K562 (cell line): ENCODE data around the gene USH1G. TPM values are rescaled to one million over a fixed set of nuclear protein-coding genes. Genes with fewer than 3 reads are reported as not detected.

ENCODE experiments used
- BRF1 ChIP-seq: IDR thresholded peaks from 3 replicates; pipeline ENCODE4 v1.6.1; 2011; ENCODE audit warnings: borderline replicate concordance, mild to moderate bottlenecking; ENCODE audit not compliant: insufficient read length; ENCODE audit errors: extremely low read depth
- CC2D1A ChIP-seq: fragments of 450-650 bp; IDR thresholded peaks from 2 replicates; pipeline ENCODE4 v1.6.1; 2017; ENCODE audit warnings: mild to moderate bottlenecking
- CCAR2 ChIP-seq: fragments of 200-400 bp; formaldehyde crosslinking; IDR thresholded peaks from 2 replicates; pipeline ENCODE4 v1.6.1; 2017; ENCODE audit warnings: mild to moderate bottlenecking, low read depth, low read length
- FOXJ3 ChIP-seq: sonication (generic); formaldehyde crosslinking; IDR thresholded peaks from 2 replicates; pipeline ENCODE4 v1.4.0; 2020; ENCODE audit warnings: mild to moderate bottlenecking, missing genetic modification reagents
- HMGN3 ChIP-seq: IDR thresholded peaks from 2 replicates; pipeline ENCODE4 v1.6.1; 2011; ENCODE audit warnings: borderline replicate concordance, low read depth, mild to moderate bottlenecking, mixed read lengths, low read length; ENCODE audit not compliant: insufficient read length; ENCODE audit errors: extremely low read depth
- MYNN ChIP-seq, 2 experiments: sonication (generic); formaldehyde crosslinking in 1 of 2; IDR thresholded peaks; 2 replicates each; pipeline versions ENCODE4 v1.5.0 to v1.6.1; 2016 to 2020; ENCODE audit warnings: antibody characterized with exemption in 1 of 2, missing genetic modification reagents in 1 of 2
- POLR2AphosphoS5 ChIP-seq: IDR thresholded peaks from 2 replicates; pipeline ENCODE4 v1.6.1; 2011; ENCODE audit warnings: mild to moderate bottlenecking, low read depth, low read length, moderate library complexity; ENCODE audit not compliant: control insufficient read depth, insufficient read depth
- POLR2H ChIP-seq: IDR thresholded peaks from 2 replicates; pipeline ENCODE4 v1.6.1; 2016; ENCODE audit warnings: missing genetic modification characterization, low read depth, mild to moderate bottlenecking, control low read depth, missing compliant biosample characterization, moderate library complexity
- SAP30 ChIP-seq: fragments of 200-600 bp; sonication (generic); IDR thresholded peaks from 2 replicates; pipeline ENCODE4 v1.6.1; 2012; ENCODE audit warnings: borderline replicate concordance, low read depth, mild to moderate bottlenecking, moderate library complexity, low read length, control low read depth, inconsistent platforms; ENCODE audit not compliant: insufficient read depth, poor library complexity, severe bottlenecking
- SIRT6 ChIP-seq: IDR thresholded peaks from one replicate; pipeline ENCODE4 v1.6.1; 2012; ENCODE audit warnings: low read depth, mild to moderate bottlenecking, control low read depth, inconsistent platforms, low read length, moderate library complexity
- SMARCC2 ChIP-seq: fragments of 450-650 bp; IDR thresholded peaks from 2 replicates; pipeline ENCODE4 v1.6.1; 2017; ENCODE audit warnings: antibody characterized with exemption, moderate library complexity, mild to moderate bottlenecking, low read depth
- TBP ChIP-seq: optimal IDR thresholded peaks from 2 replicates; pipeline ENCODE3; 2011; ENCODE audit warnings: low read depth, low read length, improper control_type of control experiment
- USF2 ChIP-seq: sonication (generic); formaldehyde crosslinking; IDR thresholded peaks from 2 replicates; pipeline ENCODE4 v1.5.0; 2020; ENCODE audit warnings: missing genetic modification reagents
- ZBTB7A ChIP-seq: IDR thresholded peaks from 2 replicates; pipeline ENCODE4 v1.6.1; 2011; ENCODE audit warnings: low read depth, mild to moderate bottlenecking, low read length, moderate library complexity, borderline replicate concordance; ENCODE audit not compliant: control insufficient read depth
- ZNF24 ChIP-seq: fragments of 450-650 bp; IDR thresholded peaks from 2 replicates; pipeline ENCODE4 v1.6.1; 2016
- polyA plus RNA-seq, 8 experiments: library from polyadenylated mRNA; depleted of rRNA in 4 of 8; stranded (reverse) in 5 of 8; unstranded in 3 of 8; fragments of >200 nt; fragmentation: Nextera tagmentation in 2 of 8; fragmentation: Illumina TruSeq in 1 of 8; extraction: Ambion mirVana in 2 of 8; extraction: Trizol in 1 of 8; gene quantifications; 2 replicates each; pipeline versions ENCODE4 v1.2.1 to v1.2.3, GENCODE V29; 2011 to 2014; ENCODE audit warnings: inconsistent platforms in 1 of 8, missing spikeins in 1 of 8
- total RNA-seq, 7 experiments: library from RNA; depleted of rRNA in 6 of 7; stranded (reverse); fragments of >200 nt in 6 of 7; fragmentation: Illumina TruSeq in 2 of 7; extraction: Trizol in 2 of 7; gene quantifications; 2 replicates each; pipeline versions ENCODE4 v1.2.1 to v1.2.3, GENCODE V29; 2011 to 2021; ENCODE audit warnings: low replicate concordance in 1 of 7
- TF ChIP-seq, protein P1 (sequence below): fragments of 250-450 bp; sonication (Bioruptor Pico); IDR thresholded peaks from 2 replicates; pipeline ENCODE4 v1.4.0; 2020
- TF ChIP-seq, protein P2 (sequence below), 2 experiments: fragments of 450-650 bp in 1 of 2; sonication (generic) in 1 of 2; formaldehyde crosslinking in 1 of 2; IDR thresholded peaks in 1 of 2; conservative IDR thresholded peaks in 1 of 2; 2 replicates each; pipeline versions ENCODE4 v1.6.1 to v1.8.1; 2016 to 2023; ENCODE audit warnings: mild to moderate bottlenecking in 2 of 2, moderate library complexity in 2 of 2, inconsistent platforms in 1 of 2, missing genetic modification reagents in 1 of 2
- TF ChIP-seq, protein P3 (sequence below): fragments of 450-650 bp; IDR thresholded peaks from 2 replicates; pipeline ENCODE4 v1.6.1; 2016; ENCODE audit warnings: missing biosample characterization, missing genetic modification characterization

The USH1G gene
- total and polyA plus RNA-seq, 9 of the 15 experiments (the other 6 are each of a cell fraction or from before 2014, with no cell fraction given), result 0.22 to 1.00 (median 0.64) TPM; not detected in 2

- TF ChIP-seq POLR2AphosphoS5, result no peak
- TF ChIP-seq MYNN (IDR thresholded peaks at IDR 0.05), result no peak
- TF ChIP-seq MYNN (CRISPR knock-in tag; IDR thresholded peaks at IDR 0.05), result no peak
- peak; percentile 23 for TF ChIP-seq SAP30
- no peak for TF ChIP-seq CCAR2
- TF ChIP-seq SIRT6, result no peak
- TF ChIP-seq, protein P1, sequence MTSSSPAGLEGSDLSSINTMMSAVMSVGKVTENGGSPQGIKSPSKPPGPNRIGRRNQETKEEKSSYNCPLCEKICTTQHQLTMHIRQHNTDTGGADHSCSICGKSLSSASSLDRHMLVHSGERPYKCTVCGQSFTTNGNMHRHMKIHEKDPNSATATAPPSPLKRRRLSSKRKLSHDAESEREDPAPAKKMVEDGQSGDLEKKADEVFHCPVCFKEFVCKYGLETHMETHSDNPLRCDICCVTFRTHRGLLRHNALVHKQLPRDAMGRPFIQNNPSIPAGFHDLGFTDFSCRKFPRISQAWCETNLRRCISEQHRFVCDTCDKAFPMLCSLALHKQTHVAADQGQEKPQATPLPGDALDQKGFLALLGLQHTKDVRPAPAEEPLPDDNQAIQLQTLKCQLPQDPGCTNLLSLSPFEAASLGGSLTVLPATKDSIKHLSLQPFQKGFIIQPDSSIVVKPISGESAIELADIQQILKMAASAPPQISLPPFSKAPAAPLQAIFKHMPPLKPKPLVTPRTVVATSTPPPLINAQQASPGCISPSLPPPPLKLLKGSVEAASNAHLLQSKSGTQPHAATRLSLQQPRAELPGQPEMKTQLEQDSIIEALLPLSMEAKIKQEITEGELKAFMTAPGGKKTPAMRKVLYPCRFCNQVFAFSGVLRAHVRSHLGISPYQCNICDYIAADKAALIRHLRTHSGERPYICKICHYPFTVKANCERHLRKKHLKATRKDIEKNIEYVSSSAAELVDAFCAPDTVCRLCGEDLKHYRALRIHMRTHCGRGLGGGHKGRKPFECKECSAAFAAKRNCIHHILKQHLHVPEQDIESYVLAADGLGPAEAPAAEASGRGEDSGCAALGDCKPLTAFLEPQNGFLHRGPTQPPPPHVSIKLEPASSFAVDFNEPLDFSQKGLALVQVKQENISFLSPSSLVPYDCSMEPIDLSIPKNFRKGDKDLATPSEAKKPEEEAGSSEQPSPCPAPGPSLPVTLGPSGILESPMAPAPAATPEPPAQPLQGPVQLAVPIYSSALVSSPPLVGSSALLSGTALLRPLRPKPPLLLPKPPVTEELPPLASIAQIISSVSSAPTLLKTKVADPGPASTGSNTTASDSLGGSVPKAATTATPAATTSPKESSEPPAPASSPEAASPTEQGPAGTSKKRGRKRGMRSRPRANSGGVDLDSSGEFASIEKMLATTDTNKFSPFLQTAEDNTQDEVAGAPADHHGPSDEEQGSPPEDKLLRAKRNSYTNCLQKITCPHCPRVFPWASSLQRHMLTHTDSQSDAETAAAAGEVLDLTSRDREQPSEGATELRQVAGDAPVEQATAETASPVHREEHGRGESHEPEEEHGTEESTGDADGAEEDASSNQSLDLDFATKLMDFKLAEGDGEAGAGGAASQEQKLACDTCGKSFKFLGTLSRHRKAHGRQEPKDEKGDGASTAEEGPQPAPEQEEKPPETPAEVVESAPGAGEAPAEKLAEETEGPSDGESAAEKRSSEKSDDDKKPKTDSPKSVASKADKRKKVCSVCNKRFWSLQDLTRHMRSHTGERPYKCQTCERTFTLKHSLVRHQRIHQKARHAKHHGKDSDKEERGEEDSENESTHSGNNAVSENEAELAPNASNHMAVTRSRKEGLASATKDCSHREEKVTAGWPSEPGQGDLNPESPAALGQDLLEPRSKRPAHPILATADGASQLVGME, result no peak
- TF ChIP-seq BRF1, result no peak
- TF ChIP-seq, protein P2, sequence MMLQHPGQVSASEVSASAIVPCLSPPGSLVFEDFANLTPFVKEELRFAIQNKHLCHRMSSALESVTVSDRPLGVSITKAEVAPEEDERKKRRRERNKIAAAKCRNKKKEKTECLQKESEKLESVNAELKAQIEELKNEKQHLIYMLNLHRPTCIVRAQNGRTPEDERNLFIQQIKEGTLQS (IDR thresholded peaks at IDR 0.05), result no peak
- TF ChIP-seq, protein P2 (CRISPR knock-in tag; conservative IDR thresholded peaks at IDR 0.05), result no peak
- TF ChIP-seq CC2D1A, result no peak
- 0 out of 2 replicates have a peak, but pooled peaks have one; percentile 1 for TF ChIP-seq ZBTB7A
- no peak for TF ChIP-seq HMGN3
- peak; percentile 56 for TF ChIP-seq USF2 (CRISPR knock-in tag)
- TF ChIP-seq POLR2H (tag), result no peak
- no peak for TF ChIP-seq SMARCC2
- no peak for TF ChIP-seq FOXJ3 (CRISPR knock-in tag)
- TF ChIP-seq, protein P3, sequence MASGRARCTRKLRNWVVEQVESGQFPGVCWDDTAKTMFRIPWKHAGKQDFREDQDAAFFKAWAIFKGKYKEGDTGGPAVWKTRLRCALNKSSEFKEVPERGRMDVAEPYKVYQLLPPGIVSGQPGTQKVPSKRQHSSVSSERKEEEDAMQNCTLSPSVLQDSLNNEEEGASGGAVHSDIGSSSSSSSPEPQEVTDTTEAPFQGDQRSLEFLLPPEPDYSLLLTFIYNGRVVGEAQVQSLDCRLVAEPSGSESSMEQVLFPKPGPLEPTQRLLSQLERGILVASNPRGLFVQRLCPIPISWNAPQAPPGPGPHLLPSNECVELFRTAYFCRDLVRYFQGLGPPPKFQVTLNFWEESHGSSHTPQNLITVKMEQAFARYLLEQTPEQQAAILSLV (tag), result no peak
- no peak for TF ChIP-seq ZNF24
- TF ChIP-seq TBP, result no peak
Observed at GRCh38 chr17:74959826-74960515, 36.9 kb upstream of the USH1G start (continued).
